ENCODE data around the gene PPP2R2C.

The PPP2R2C gene

GRCh38 chr4:6347511-6348045, 124.8 kb downstream of the PPP2R2C start:
- H3K9me3 ChIP-seq (ENCODE audit: insufficient read depth, low read depth, low read length), result no peaks in the 10 kb centered on the region
- no peaks in the 10 kb centered on the region for H3K4me1 ChIP-seq (ENCODE audit: insufficient read depth, low read length, poor library complexity, severe bottlenecking)
- H3K36me3 ChIP-seq (ENCODE audit: insufficient read depth, low read length), result no peaks in the 10 kb centered on the region
- no peaks in the 10 kb centered on the region for H3F3A ChIP-seq (ENCODE audit: low read depth)
- no peaks in the 10 kb centered on the region for H4K20me1 ChIP-seq (ENCODE audit: insufficient read depth, low read length, poor library complexity, severe bottlenecking)
- no peak for TF ChIP-seq CTCF (conservative IDR thresholded peaks at IDR 0.05; ENCODE audit: low read length)
- no peak for TF ChIP-seq EZH2phosphoT487 (IDR thresholded peaks at IDR 0.05; ENCODE audit: borderline replicate concordance)
- H3K4me2 ChIP-seq (ENCODE audit: low read depth, low read length, poor library complexity, severe bottlenecking), result no peak overlapping the region
- no peaks in the 10 kb centered on the region for H3K79me2 ChIP-seq (ENCODE audit: insufficient read depth, low read length)
- no peaks in the 10 kb centered on the region for H3K27me3 ChIP-seq (ENCODE audit: insufficient read depth, low read length, poor library complexity, severe bottlenecking)
- no peak overlapping the region for H3K9ac ChIP-seq (ENCODE audit: low read depth, low read length, poor library complexity, severe bottlenecking)
- H3K9me2 ChIP-seq (replicated peaks; ENCODE audit: low read depth, low read length), result no peaks in the 10 kb centered on the region
- H3K4me3 ChIP-seq (ENCODE audit: low read length, poor library complexity, severe bottlenecking), result no peak overlapping the region
- no peak overlapping the region for H2AFZ ChIP-seq (ENCODE audit: low read length)

- Histone ChIP-seq H3K4me2 (ENCODE audit: low read depth, low read length, poor library complexity, severe bottlenecking) (no peak overlapping the region), H3K36me3 (ENCODE audit: insufficient read depth, low read length) (no peaks in the 10 kb centered on the region), H3K4me1 (ENCODE audit: insufficient read depth, low read length, poor library complexity, severe bottlenecking) (no peaks in the 10 kb centered on the region), H3K9ac (ENCODE audit: low read depth, low read length, poor library complexity, severe bottlenecking) (no peak overlapping the region), H4K20me1 (ENCODE audit: insufficient read depth, low read length, poor library complexity, severe bottlenecking) (no peaks in the 10 kb centered on the region), H3K4me3 (ENCODE audit: low read length, poor library complexity, severe bottlenecking) (no peak overlapping the region), H3K9me3 (ENCODE audit: insufficient read depth, low read depth, low read length) (no peaks in the 10 kb centered on the region), H2AFZ (ENCODE audit: low read length) (no peak overlapping the region), H3F3A (ENCODE audit: low read depth) (no peaks in the 10 kb centered on the region), H3K27me3 (ENCODE audit: insufficient read depth, low read length, poor library complexity, severe bottlenecking) (no peaks in the 10 kb centered on the region), H3K79me2 (ENCODE audit: insufficient read depth, low read length) (no peaks in the 10 kb centered on the region), H3K9me2 (replicated peaks; ENCODE audit: low read depth, low read length) (no peaks in the 10 kb centered on the region)
- TF ChIP-seq EZH2phosphoT487 (IDR thresholded peaks at IDR 0.05; ENCODE audit: borderline replicate concordance), result no peak
- TF ChIP-seq CTCF (conservative IDR thresholded peaks at IDR 0.05; ENCODE audit: low read length), result no peak
Observed at GRCh38 chr4:6346373-6347110, 125.9 kb downstream of the PPP2R2C start.

GRCh38 chr4:6345866-6346265, 126.5 kb downstream of the PPP2R2C start:
- Histone ChIP-seq H3K4me3 (ENCODE audit: low read length, poor library complexity, severe bottlenecking) (no peak overlapping the region), H3K9me2 (replicated peaks; ENCODE audit: low read depth, low read length) (no peaks in the 10 kb centered on the region), H3K27me3 (ENCODE audit: insufficient read depth, low read length, poor library complexity, severe bottlenecking) (no peaks in the 10 kb centered on the region), H3K4me2 (ENCODE audit: low read depth, low read length, poor library complexity, severe bottlenecking) (no peak overlapping the region), H3K4me1 (ENCODE audit: insufficient read depth, low read length, poor library complexity, severe bottlenecking) (no peaks in the 10 kb centered on the region), H2AFZ (ENCODE audit: low read length) (no peak overlapping the region), H3K36me3 (ENCODE audit: insufficient read depth, low read length) (no peaks in the 10 kb centered on the region), H3K9ac (ENCODE audit: low read depth, low read length, poor library complexity, severe bottlenecking) (no peak overlapping the region), H3K79me2 (ENCODE audit: insufficient read depth, low read length) (no peaks in the 10 kb centered on the region), H3K9me3 (ENCODE audit: insufficient read depth, low read depth, low read length) (no peaks in the 10 kb centered on the region), H4K20me1 (ENCODE audit: insufficient read depth, low read length, poor library complexity, severe bottlenecking) (no peaks in the 10 kb centered on the region), H3F3A (ENCODE audit: low read depth) (no peaks in the 10 kb centered on the region)
- no peak for TF ChIP-seq EZH2phosphoT487 (IDR thresholded peaks at IDR 0.05; ENCODE audit: borderline replicate concordance)
- TF ChIP-seq CTCF (conservative IDR thresholded peaks at IDR 0.05; ENCODE audit: low read length), result no peak
